ENCODE measurements around the gene SSH2. TPM values are rescaled to one million over a fixed set of nuclear protein-coding genes. Genes with fewer than 3 reads are reported as not detected.

The SSH2 gene
- total and polyA plus RNA-seq, 9 of the 15 experiments (the other 6 are each of a cell fraction or from before 2014, with no cell fraction given): 3.9 to 16.1 (median 10.2) TPM

DNA sequence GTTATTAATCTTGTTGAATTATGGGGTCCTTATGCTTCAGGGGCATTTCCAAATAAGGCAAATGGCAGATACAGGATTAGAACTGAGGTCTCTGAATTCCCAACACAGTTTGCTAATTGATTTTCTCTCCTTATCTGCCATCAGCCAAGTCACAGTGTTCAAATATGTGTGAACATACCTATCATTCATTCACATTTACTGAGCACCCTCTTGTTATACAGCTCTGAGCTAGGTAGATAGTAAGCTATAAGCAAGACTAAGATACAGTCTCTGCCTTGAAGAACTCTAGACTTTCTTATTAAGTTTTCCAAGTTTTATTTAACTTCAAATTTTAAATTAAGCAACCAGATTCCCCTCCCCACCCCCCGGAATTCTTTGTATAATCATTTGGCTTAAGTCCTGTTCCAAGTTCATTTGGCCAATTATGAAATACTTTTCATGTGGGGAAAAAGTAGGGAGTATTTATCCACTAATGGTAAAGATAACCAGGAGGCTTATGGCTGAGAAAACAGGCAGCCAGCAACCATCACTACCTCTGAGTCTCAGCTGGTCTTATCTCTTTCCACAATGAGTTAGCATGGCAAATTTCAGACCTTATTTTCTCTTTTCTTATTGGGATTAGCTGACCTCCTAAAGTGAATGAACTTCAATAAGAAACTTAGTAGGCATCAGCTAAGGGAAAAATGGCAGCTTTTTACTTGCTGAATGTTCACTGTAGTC, 275.9 kb downstream of the SSH2 start (continued):
- TF ChIP-seq SNRNP70 (optimal IDR thresholded peaks at IDR 0.05; ENCODE audit: low read depth, low read length) (no peak), ZFP36 (IDR thresholded peaks at IDR 0.05; ENCODE audit: low read depth, low read length, partially characterized antibody) (no peak), RBM39 (optimal IDR thresholded peaks at IDR 0.05; ENCODE audit: low read depth, low read length) (no peak), NEUROD1 (IDR thresholded peaks at IDR 0.05; ENCODE audit: borderline replicate concordance, low read depth, low read length, partially characterized antibody) (no peak), PHF20 (IDR thresholded peaks at IDR 0.05; ENCODE audit: partially characterized antibody) (no peak), TEAD1 (CRISPR knock-in tag; IDR thresholded peaks at IDR 0.05) (no peak), FOXJ3 (CRISPR knock-in tag; IDR thresholded peaks at IDR 0.05) (no peak), IFI16 (CRISPR knock-in tag; IDR thresholded peaks at IDR 0.05) (no peak), NFYB (IDR thresholded peaks at IDR 0.05; ENCODE audit: extremely low read depth, insufficient read length) (no peak), SMARCA4 (IDR thresholded peaks at IDR 0.05) (peak; percentile 80), NBN (IDR thresholded peaks at IDR 0.05; ENCODE audit: low read depth) (0 out of 2 replicates have a peak, but pooled peaks have one; percentile 26), ESRRB (CRISPR knock-in tag; IDR thresholded peaks at IDR 0.05; ENCODE audit: borderline replicate concordance) (no peak), POLR2B (IDR thresholded peaks at IDR 0.05; ENCODE audit: low read depth, partially characterized antibody) (no peak), CREBBP (IDR thresholded peaks at IDR 0.05; ENCODE audit: low read depth, low read length) (no peak), TAL1 (IDR thresholded peaks at IDR 0.05) (peak; percentile 52; the same call in 1 of the 2 replicates), GTF2A2 (tag; IDR thresholded peaks at IDR 0.05) (no peak), KLF10 (CRISPR knock-in tag; IDR thresholded peaks at IDR 0.05) (no peak), ZEB2 (IDR thresholded peaks at IDR 0.05) (no peak), MEIS2 (IDR thresholded peaks at IDR 0.05; ENCODE audit: partially characterized antibody) (no peak), ZNF239 (CRISPR knock-in tag; IDR thresholded peaks at IDR 0.05) (peak; percentile 7; the same call in 1 of the 2 replicates)
- TF ChIP-seq, protein P1, sequence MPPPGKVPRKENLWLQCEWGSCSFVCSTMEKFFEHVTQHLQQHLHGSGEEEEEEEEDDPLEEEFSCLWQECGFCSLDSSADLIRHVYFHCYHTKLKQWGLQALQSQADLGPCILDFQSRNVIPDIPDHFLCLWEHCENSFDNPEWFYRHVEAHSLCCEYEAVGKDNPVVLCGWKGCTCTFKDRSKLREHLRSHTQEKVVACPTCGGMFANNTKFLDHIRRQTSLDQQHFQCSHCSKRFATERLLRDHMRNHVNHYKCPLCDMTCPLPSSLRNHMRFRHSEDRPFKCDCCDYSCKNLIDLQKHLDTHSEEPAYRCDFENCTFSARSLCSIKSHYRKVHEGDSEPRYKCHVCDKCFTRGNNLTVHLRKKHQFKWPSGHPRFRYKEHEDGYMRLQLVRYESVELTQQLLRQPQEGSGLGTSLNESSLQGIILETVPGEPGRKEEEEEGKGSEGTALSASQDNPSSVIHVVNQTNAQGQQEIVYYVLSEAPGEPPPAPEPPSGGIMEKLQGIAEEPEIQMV (tag; conservative IDR thresholded peaks at IDR 0.05; ENCODE audit: low read depth): no peak
- TF ChIP-seq, protein P2, sequence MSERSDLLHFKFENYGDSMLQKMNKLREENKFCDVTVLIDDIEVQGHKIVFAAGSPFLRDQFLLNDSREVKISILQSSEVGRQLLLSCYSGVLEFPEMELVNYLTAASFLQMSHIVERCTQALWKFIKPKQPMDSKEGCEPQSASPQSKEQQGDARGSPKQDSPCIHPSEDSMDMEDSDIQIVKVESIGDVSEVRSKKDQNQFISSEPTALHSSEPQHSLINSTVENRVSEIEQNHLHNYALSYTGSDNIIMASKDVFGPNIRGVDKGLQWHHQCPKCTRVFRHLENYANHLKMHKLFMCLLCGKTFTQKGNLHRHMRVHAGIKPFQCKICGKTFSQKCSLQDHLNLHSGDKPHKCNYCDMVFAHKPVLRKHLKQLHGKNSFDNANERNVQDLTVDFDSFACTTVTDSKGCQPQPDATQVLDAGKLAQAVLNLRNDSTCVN (CRISPR knock-in tag; IDR thresholded peaks at IDR 0.05): no peak
- TF ChIP-seq, protein P3, sequence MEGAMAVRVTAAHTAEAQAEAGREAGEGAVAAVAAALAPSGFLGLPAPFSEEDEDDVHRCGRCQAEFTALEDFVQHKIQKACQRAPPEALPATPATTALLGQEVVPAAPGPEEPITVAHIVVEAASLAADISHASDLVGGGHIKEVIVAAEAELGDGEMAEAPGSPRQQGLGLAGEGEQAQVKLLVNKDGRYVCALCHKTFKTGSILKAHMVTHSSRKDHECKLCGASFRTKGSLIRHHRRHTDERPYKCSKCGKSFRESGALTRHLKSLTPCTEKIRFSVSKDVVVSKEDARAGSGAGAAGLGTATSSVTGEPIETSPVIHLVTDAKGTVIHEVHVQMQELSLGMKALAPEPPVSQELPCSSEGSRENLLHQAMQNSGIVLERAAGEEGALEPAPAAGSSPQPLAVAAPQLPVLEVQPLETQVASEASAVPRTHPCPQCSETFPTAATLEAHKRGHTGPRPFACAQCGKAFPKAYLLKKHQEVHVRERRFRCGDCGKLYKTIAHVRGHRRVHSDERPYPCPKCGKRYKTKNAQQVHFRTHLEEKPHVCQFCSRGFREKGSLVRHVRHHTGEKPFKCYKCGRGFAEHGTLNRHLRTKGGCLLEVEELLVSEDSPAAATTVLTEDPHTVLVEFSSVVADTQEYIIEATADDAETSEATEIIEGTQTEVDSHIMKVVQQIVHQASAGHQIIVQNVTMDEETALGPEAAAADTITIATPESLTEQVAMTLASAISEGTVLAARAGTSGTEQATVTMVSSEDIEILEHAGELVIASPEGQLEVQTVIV (CRISPR knock-in tag; IDR thresholded peaks at IDR 0.05; ENCODE audit: borderline replicate concordance): no peak
- TF ChIP-seq, protein P4, sequence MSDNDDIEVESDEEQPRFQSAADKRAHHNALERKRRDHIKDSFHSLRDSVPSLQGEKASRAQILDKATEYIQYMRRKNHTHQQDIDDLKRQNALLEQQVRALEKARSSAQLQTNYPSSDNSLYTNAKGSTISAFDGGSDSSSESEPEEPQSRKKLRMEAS (CRISPR knock-in tag; IDR thresholded peaks at IDR 0.05): no peak
